Bladder microvascular endothelial cell (primary cell): ENCODE results near the gene GPR179. TPM values are rescaled to one million over a fixed set of nuclear protein-coding genes. Genes with fewer than 3 reads are reported as not detected.

ENCODE experiments used
- total RNA-seq: library from RNA; depleted of rRNA; stranded (reverse); fragments of >200 nt; gene quantifications from 2 replicates; pipeline ENCODE4 v1.2.3, GENCODE V29; 2014

GPR179 gene
- total RNA-seq = not detected in 2 replicates

DNA sequence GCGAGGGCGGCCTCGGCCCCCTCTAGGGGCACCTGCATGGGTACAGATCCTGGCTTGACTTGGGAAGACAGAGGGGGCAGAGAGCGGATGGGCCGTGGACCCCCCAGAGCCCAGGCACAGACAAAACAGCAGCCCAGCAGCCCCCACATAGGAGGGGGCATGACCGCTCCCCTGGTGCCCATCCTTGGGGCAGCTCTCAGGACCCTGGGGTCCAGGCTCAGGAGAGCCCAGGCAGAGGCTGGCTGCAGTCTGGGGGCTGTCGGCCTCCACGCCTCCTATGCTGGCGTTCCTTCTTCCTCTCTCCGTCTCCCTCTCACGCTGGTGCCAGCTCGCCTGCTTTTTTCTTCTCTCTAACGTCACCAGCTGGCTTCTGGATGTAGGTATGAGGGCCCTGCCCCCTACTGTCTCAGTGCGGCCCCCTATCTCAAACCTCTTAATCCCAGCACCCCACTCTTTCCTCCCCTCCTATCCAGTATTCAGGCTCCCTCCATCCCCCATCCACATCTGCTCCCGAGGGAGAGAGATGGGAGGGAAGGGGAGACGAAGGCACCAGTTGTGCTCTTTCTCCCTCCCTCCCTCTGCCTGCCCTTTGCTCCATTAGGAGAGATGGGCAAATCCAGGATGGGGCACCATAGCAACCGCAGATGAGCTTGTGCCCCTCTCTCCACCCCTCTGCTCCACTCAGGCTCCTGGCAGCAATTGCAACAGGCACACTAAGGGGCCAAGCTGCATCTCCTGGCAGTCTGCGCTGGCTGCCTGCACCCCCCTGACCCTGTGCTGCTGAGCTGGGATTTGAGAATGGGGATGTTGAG, at the start of gene GPR179:
TSS of gene GPR179 (minus strand) at position 349 of the 812 bp plus-strand sequence. CDS start at position 182, 167 bp downstream.

GRCh38 chr17:38351412-38352222, 7.9 kb upstream of the GPR179 start, which contains the start of gene SOCS7:
SOCS7 (plus strand) TSS chr17:38351844; CDS start chr17:38352053, 209 bp downstream.

GRCh38 chr17:38296834-38297517, 46.8 kb downstream of the GPR179 start, which contains the start of gene MRPL45:
MRPL45 (plus strand) TSS chr17:38297168; CDS start chr17:38297184, 16 bp downstream.

Other genes with a start within 250 kb of the GPR179 start
- not detected in 2 replicates for gene TBC1D3E, start 216.0 kb downstream of the GPR179 start, total RNA-seq
- not detected in 2 replicates for gene TBC1D3, start 151.4 kb downstream of the GPR179 start, total RNA-seq
- gene MRPL45, start 46.8 kb downstream of the GPR179 start, total RNA-seq = 24.1 and 30.1 TPM in 2 replicates
- 3.2 and 7.7 TPM in 2 replicates for gene SOCS7, start 7.9 kb upstream of the GPR179 start, total RNA-seq
- 33.4 and 86.3 TPM in 2 replicates for gene ARHGAP23, start 84.5 kb upstream of the GPR179 start, total RNA-seq